Lower leg skin (tissue), 4 donors: ENCODE results near the gene NRG3. TPM values are rescaled to one million over a fixed set of nuclear protein-coding genes. Genes with fewer than 3 reads are reported as not detected.

ENCODE experiments used
- DNase-seq, 2 donors: peaks; one replicate each; pipeline ENCODE4 v3.0.0-alpha.2; 2019; ENCODE audit warnings: low spot score in 2 of 2
- H3K4me3 ChIP-seq: fragments of 200-600 bp; sonication (generic); 2 replicates; pipeline ENCODE4 v1.5.1; 2017; ENCODE audit warnings: mild to moderate bottlenecking, low read depth; ENCODE audit not compliant: poor library complexity, severe bottlenecking
- POLR2A ChIP-seq, 2 donors: fragments of 450-650 bp; IDR thresholded peaks; one replicate each; pipeline ENCODE4 v1.6.1; 2016 to 2017; ENCODE audit warnings: antibody characterized with exemption in 2 of 2, mild to moderate bottlenecking in 1 of 2, moderate library complexity in 1 of 2
- WGBS, 2 donors: methylation state at CpG; one replicate each; pipeline ENCODE4 v1.1.5; 2018; 5-methylcytosine and 5-hydroxymethylcytosine counted together
- intact Hi-C: fragments of 100-400 bp; cut with DNase I; formaldehyde crosslinking; loops from one replicate; pipeline ENCODE4 v1.15.0; 2023; ENCODE audit warnings: low total_unique reads
- total RNA-seq, 4 donors: library from RNA; depleted of rRNA; stranded (reverse); fragments of >200 nt; gene quantifications; one replicate each; pipeline ENCODE4 v1.1.0, GENCODE V29; 2016
- TF ChIP-seq, protein P1 (sequence below), 3 donors: fragments of 450-650 bp; IDR thresholded peaks; one replicate each; pipeline ENCODE4 v1.5.1; 2016; ENCODE audit warnings: antibody characterized with exemption in 3 of 3, mild to moderate bottlenecking in 3 of 3, moderate library complexity in 2 of 3

NRG3 gene
- total RNA-seq, 4 donors from 2014 or later, result 0.15 to 2.5 (median 0.50) TPM

GRCh38 chr10:81918766-81919165 lies 43.8 kb downstream of the NRG3 start:
- TF ChIP-seq POLR2A (IDR thresholded peaks at IDR 0.05), result no peak
- TF ChIP-seq, protein P1, sequence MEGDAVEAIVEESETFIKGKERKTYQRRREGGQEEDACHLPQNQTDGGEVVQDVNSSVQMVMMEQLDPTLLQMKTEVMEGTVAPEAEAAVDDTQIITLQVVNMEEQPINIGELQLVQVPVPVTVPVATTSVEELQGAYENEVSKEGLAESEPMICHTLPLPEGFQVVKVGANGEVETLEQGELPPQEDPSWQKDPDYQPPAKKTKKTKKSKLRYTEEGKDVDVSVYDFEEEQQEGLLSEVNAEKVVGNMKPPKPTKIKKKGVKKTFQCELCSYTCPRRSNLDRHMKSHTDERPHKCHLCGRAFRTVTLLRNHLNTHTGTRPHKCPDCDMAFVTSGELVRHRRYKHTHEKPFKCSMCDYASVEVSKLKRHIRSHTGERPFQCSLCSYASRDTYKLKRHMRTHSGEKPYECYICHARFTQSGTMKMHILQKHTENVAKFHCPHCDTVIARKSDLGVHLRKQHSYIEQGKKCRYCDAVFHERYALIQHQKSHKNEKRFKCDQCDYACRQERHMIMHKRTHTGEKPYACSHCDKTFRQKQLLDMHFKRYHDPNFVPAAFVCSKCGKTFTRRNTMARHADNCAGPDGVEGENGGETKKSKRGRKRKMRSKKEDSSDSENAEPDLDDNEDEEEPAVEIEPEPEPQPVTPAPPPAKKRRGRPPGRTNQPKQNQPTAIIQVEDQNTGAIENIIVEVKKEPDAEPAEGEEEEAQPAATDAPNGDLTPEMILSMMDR (IDR thresholded peaks at IDR 0.05), result no peak
- intact Hi-C loops, result no loop called here
- DNase-seq, result no peak
- H3K4me3 ChIP-seq, result no peak overlapping the region
- 46% methylated on average over 1 of the region's 1 CpG for WGBS, 2 donors

DNA sequence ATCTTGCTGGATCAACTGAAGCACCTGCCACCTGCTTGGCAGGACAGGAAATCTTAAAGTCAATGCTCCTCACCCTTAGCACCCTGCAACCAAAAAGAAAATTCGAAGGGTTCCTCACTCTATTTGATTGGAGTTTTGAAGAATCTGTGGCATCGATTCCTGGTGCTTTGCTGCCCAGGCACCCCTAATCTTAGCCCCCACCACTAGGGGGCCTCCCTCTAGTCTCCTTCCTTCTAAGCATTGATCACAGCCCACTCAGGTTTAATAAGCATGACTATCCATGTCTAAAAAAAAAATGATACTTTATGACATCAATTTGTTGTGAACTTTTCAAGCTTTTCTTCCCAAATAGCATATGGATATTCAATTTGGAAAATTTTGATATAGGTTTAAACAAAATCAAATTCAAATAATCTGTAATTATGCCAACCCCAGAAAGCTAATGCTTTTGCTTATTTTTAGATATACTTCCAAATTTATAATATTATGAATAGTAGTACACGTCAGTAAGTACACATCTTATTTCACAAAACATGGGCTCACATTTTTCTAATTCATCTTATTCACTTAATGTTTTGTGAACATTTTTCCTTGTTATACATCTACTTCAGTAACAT lies 45.3 kb downstream of the NRG3 start:
- DNase-seq, result no peak
- 57 to 70% methylated on average over 3 of the region's 3 CpGs for WGBS, 2 donors
- no peak overlapping the region for H3K4me3 ChIP-seq
- intact Hi-C loops, result no loop called here
- TF ChIP-seq POLR2A (IDR thresholded peaks at IDR 0.05), result no peak
- TF ChIP-seq, protein P1 (IDR thresholded peaks at IDR 0.05), result no peak

DNA sequence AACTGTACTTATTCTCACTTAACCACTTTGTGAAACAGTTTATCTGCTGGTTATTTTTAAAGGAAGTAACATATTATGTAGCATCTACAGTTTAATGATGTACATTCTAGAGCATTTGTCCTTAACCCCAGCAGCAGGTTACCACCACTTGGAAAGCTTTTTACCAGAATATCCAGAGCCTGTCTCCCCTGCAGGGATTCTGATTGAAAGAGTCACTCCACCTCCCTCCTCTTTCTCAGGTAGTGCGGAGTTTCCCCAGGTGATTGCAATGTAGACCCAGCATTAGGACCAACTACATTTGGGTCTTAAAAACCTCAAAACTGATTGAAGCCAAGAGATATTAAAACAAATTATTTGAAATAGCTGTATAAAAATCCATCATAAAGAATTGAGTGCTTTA lies 53.1 kb downstream of the NRG3 start:
- WGBS, 2 donors, result 87 to 92% methylated on average over 1 of the region's 1 CpG
- TF ChIP-seq, protein P1 (IDR thresholded peaks at IDR 0.05), result no peak
- TF ChIP-seq POLR2A (IDR thresholded peaks at IDR 0.05), result no peak
- intact Hi-C loops, result no loop called here

DNA sequence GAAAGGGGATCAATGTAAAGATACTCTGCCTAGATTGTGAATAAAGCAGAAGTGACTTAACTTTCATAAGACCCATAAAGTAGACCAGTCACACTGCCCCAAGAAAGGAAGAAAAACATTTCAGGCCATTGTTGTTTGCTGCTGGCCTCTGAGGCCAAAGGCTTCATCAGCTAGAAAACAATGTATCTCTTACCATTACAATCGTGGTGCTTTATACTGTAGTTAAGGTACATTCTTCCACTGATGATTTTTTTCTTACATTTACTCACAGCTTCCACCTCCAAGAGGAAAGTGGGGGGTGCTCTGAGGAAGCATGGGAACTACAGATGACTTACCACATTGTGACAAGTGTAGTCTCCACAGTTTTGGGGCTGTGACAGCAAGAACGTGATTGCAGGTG lies 68.6 kb downstream of the NRG3 start:
- H3K4me3 ChIP-seq, result no peak overlapping the region
- no peak for DNase-seq
- TF ChIP-seq POLR2A (IDR thresholded peaks at IDR 0.05), result no peak
- TF ChIP-seq, protein P1 (IDR thresholded peaks at IDR 0.05), result no peak
- 72 to 74% methylated on average over 2 of the region's 2 CpGs for WGBS, 2 donors
- intact Hi-C loops, result no loop called here

More for the DNA sequence above, 53.1 kb downstream of the NRG3 start:
- H3K4me3 ChIP-seq, result no peak overlapping the region
- DNase-seq, result no peak

DNA sequence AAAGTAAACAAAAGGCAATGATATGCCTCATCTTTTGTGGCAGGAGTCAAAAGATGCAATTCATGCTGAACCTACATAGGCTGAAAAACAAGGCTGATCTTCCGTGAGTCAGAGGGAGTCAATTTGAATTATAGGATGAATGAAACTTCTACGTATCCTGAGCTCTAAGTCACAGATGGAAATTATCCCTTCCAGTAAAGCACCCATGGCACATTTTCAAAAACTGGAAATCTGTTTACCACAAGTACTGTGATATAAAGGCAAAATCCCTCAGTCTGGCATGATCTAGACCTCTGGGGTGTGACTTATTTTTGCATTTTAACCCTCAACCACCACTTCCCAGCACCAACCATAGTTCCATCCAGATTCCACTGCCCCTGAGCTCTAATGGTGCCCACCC lies 69.6 kb downstream of the NRG3 start:
- TF ChIP-seq, protein P1 (IDR thresholded peaks at IDR 0.05), result no peak
- no peak for TF ChIP-seq POLR2A (IDR thresholded peaks at IDR 0.05)
- no peak overlapping the region for H3K4me3 ChIP-seq
- WGBS, 2 donors, result 59 to 60% methylated on average over 2 of the region's 2 CpGs
- intact Hi-C loops, result no loop called here
- DNase-seq, result no peak

GRCh38 chr10:81949283-81949682 lies 74.3 kb downstream of the NRG3 start:
- TF ChIP-seq, protein P1 (IDR thresholded peaks at IDR 0.05), result no peak
- no peak for DNase-seq
- intact Hi-C loops, result no loop called here
- no peak overlapping the region for H3K4me3 ChIP-seq
- 69 to 73% methylated on average over 5 of the region's 5 CpGs for WGBS, 2 donors
